Putamen (tissue), 1 donor: Measurements from ENCODE around the gene RAI14.

Experiments
- DNase-seq: peaks from one replicate; pipeline ENCODE4 v3.0.0-alpha.2; 2016; ENCODE audit warnings: low spot score

RAI14 gene

GRCh38 chr5:34648039-34648839 is 7.9 kb upstream of the RAI14 start:
- no peak for DNase-seq

- no peak for DNase-seq
Measured at GRCh38 chr5:34648840-34649158, 7.3 kb upstream of the RAI14 start.

GRCh38 chr5:34651791-34652190 is 4.3 kb upstream of the RAI14 start:
- no peak for DNase-seq

- DNase-seq = no peak
Measured at GRCh38 chr5:34652466-34652865, 3.7 kb upstream of the RAI14 start.

GRCh38 chr5:34652914-34653313 is 3.2 kb upstream of the RAI14 start:
- DNase-seq = no peak

GRCh38 chr5:34653708-34654107 is 2.4 kb upstream of the RAI14 start:
- no peak for DNase-seq

- DNase-seq = peak; percentile 68
Measured at GRCh38 chr5:34655354-34655991, 655 bp upstream of the RAI14 start.

- peak; percentile 21 for DNase-seq
Measured at GRCh38 chr5:34656700-34657273, 659 bp downstream of the RAI14 start.

- DNase-seq = no peak
Measured at GRCh38 chr5:34657274-34657921, 1.3 kb downstream of the RAI14 start.

- no peak for DNase-seq
Measured at GRCh38 chr5:34657988-34658387, 1.9 kb downstream of the RAI14 start.

- no peak for DNase-seq
Measured at GRCh38 chr5:34659168-34659567, 3.0 kb downstream of the RAI14 start.

GRCh38 chr5:34660444-34660843 is 4.3 kb downstream of the RAI14 start:
- DNase-seq = no peak

GRCh38 chr5:34663771-34664496 is 7.8 kb downstream of the RAI14 start:
- no peak for DNase-seq

- DNase-seq = no peak
Measured at GRCh38 chr5:34666392-34667080, 10.4 kb downstream of the RAI14 start.

GRCh38 chr5:34667705-34668104 is 11.6 kb downstream of the RAI14 start:
- no peak for DNase-seq

- no peak for DNase-seq
Measured at GRCh38 chr5:34669931-34670516, 13.9 kb downstream of the RAI14 start.

GRCh38 chr5:34672196-34672595 is 16.1 kb downstream of the RAI14 start:
- no peak for DNase-seq

GRCh38 chr5:34673463-34674125 is 17.5 kb downstream of the RAI14 start:
- no peak for DNase-seq

GRCh38 chr5:34674187-34674586 is 18.1 kb downstream of the RAI14 start:
- DNase-seq = no peak

GRCh38 chr5:34675857-34676256 is 19.7 kb downstream of the RAI14 start:
- DNase-seq = no peak

GRCh38 chr5:34676416-34676815 is 20.3 kb downstream of the RAI14 start:
- DNase-seq = no peak
